GM10266 (cell line): ENCODE data around the gene ZNF431.

ENCODE experiments used
- DNase-seq: peaks from one replicate; pipeline ENCODE4 v3.0.0; 2012; ENCODE audit errors: extremely low spot score
- CTCF ChIP-seq: IDR thresholded peaks from 2 replicates; pipeline ENCODE4 v1.5.1; 2012; ENCODE audit warnings: mild to moderate bottlenecking, low read depth; ENCODE audit not compliant: control insufficient read depth, insufficient read depth; ENCODE audit errors: missing control alignments

The ZNF431 gene

GRCh38 chr19:21141787-21142464 is at the start of gene ZNF431:
TSS of gene ZNF431 (plus strand) at chr19:21142040. CDS start at chr19:21142184, 144 bp downstream.
- DNase-seq = peak; percentile 75

GRCh38 chr19:21092109-21092508 is 49.7 kb upstream of the ZNF431 start:
- no peak for DNase-seq
- TF ChIP-seq CTCF = no peak

More at GRCh38 chr19:21141787-21142464, at the start of gene ZNF431:
- TF ChIP-seq CTCF = no peak

GRCh38 chr19:21094347-21095025 is 47.4 kb upstream of the ZNF431 start:
- TF ChIP-seq CTCF = no peak
- DNase-seq = no peak

GRCh38 chr19:21098291-21098690 is 43.5 kb upstream of the ZNF431 start:
- no peak for DNase-seq
- TF ChIP-seq CTCF = no peak

GRCh38 chr19:21101521-21102242 is 40.2 kb upstream of the ZNF431 start:
- TF ChIP-seq CTCF = no peak

GRCh38 chr19:21109116-21109515 is 32.7 kb upstream of the ZNF431 start:
- DNase-seq = no peak
- TF ChIP-seq CTCF = no peak

More at GRCh38 chr19:21101521-21102242, 40.2 kb upstream of the ZNF431 start:
- no peak for DNase-seq

GRCh38 chr19:21110183-21110582 is 31.7 kb upstream of the ZNF431 start:
- no peak for TF ChIP-seq CTCF
- no peak for DNase-seq
